DOHH2 (cell line): ENCODE results near the gene GPAT2.
"Not testable (repeated sequence)": the region's sequence is repeated elsewhere in the genome, so short reads cannot be mapped to it uniquely, and the experiment has no call there.

ENCODE experiments used
- H3F3A ChIP-seq: fragments of 200-600 bp; sonication (generic), shearing (Covaris generic); 2 replicates; pipeline ENCODE4 v1.6.0; 2016; ENCODE audit warnings: antibody characterized with exemption, mild to moderate bottlenecking; ENCODE audit not compliant: control insufficient read depth, insufficient read depth
- H3K27ac ChIP-seq: fragments of 200-600 bp; sonication (generic); 2 replicates; pipeline ENCODE4 v1.5.1; 2014; ENCODE audit warnings: low read depth, mild to moderate bottlenecking, low read length, moderate library complexity
- H3K27me3 ChIP-seq: fragments of 200-600 bp; sonication (generic); 2 replicates; pipeline ENCODE4 v1.6.1; 2014; ENCODE audit warnings: mild to moderate bottlenecking, low read length, mixed read lengths; ENCODE audit not compliant: control insufficient read depth
- H3K36me3 ChIP-seq: fragments of 200-600 bp; sonication (generic); 2 replicates; pipeline ENCODE4 v1.6.1; 2014; ENCODE audit warnings: mild to moderate bottlenecking, low read length, moderate library complexity, mixed read lengths; ENCODE audit not compliant: control insufficient read depth
- H3K4me1 ChIP-seq: fragments of 200-600 bp; sonication (generic); 2 replicates; pipeline ENCODE4 v1.6.1; 2014; ENCODE audit warnings: mild to moderate bottlenecking, low read length, mixed read lengths; ENCODE audit not compliant: control insufficient read depth
- H3K4me2 ChIP-seq: fragments of 200-600 bp; sonication (generic); 2 replicates; pipeline ENCODE4 v1.6.0; 2014; ENCODE audit warnings: mild to moderate bottlenecking, low read length, moderate library complexity
- H3K4me3 ChIP-seq: fragments of 200-600 bp; sonication (generic); 2 replicates; pipeline ENCODE4 v1.5.1; 2014; ENCODE audit warnings: mild to moderate bottlenecking, low read length, mixed read lengths
- H3K79me2 ChIP-seq: fragments of 200-600 bp; sonication (generic); 2 replicates; pipeline ENCODE4 v1.6.1; 2014; ENCODE audit warnings: mild to moderate bottlenecking, low read length, mixed read lengths; ENCODE audit not compliant: control insufficient read depth
- H3K9me2 ChIP-seq: fragments of 200-600 bp; sonication (generic); replicated peaks from 2 replicates; pipeline ENCODE4 v1.6.1; 2014; ENCODE audit warnings: mild to moderate bottlenecking, low read length, mixed read lengths; ENCODE audit not compliant: control insufficient read depth
- H3K9me3 ChIP-seq: fragments of 200-600 bp; sonication (generic); 2 replicates; pipeline ENCODE4 v1.6.1; 2014; ENCODE audit warnings: antibody characterized with exemption, low read length, mixed read lengths; ENCODE audit not compliant: control insufficient read depth, insufficient read depth
- H4K20me1 ChIP-seq: fragments of 200-600 bp; sonication (generic); 2 replicates; pipeline ENCODE4 v1.6.0; 2014; ENCODE audit warnings: low read depth, mild to moderate bottlenecking, antibody characterized with exemption, low read length, moderate library complexity; ENCODE audit not compliant: control insufficient read depth, insufficient read depth
- EZH2phosphoT487 ChIP-seq: fragments of 200-600 bp; sonication (generic); IDR thresholded peaks from 2 replicates; pipeline ENCODE4 v1.6.1; 2017; ENCODE audit warnings: borderline replicate concordance, mild to moderate bottlenecking, antibody characterized with exemption, low read length, moderate library complexity, mixed read lengths
- TF ChIP-seq, protein P1 (sequence below): fragments of 200-600 bp; sonication (generic); IDR thresholded peaks from one replicate; pipeline ENCODE4 v1.5.1; 2014; ENCODE audit warnings: antibody characterized with exemption, mild to moderate bottlenecking, low read depth, low read length; ENCODE audit not compliant: poor library complexity, severe bottlenecking

GPAT2 gene

DNA sequence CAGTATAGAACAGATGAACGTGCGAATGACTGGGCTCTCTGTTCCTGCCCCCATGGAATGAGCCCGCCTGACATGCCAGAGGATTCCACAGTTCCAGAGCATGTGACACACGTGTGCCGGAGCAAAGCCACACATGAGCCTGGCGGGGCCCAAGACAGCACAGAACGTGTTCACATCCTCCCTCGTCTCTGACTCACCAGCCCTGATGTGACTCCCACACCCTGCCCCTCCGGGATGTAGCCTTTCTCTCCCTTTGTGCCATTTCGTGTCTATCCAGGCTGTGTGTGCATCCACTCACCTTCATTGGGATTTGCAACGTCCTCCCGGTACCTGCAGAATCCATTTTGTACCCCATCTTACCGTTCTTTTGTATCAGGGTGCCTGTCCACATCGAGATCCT lies 838 bp upstream of the GPAT2 start:
- H3K9me2 ChIP-seq, H3K79me2 ChIP-seq, H4K20me1 ChIP-seq, H3K36me3 ChIP-seq, H3K4me2 ChIP-seq, H3K27me3 ChIP-seq, H3K9me3 ChIP-seq, H3K4me3 ChIP-seq, H3F3A ChIP-seq, H3K4me1 ChIP-seq, H3K27ac ChIP-seq: not testable (repeated sequence)

DNA sequence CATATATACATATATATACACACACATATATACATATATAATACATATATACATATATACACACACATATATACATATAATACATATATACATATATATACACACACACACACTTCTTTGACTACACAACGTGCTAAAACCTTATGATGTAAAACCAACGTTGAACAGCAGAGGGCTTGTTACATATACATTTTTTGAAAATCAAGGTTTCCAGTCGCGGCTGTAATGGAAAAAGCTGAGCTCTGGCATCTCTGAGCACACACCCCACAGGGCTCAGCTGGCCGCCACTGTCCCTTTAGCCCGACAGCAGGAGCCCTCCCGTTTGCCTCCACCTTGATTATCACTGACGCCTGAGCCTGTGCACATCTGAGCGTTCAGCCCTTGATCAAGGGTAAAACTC lies 719 bp downstream of the GPAT2 start:
- not testable (repeated sequence) for H3K27me3 ChIP-seq, H3K4me3 ChIP-seq, H3K79me2 ChIP-seq, H3K27ac ChIP-seq, H3F3A ChIP-seq, H3K36me3 ChIP-seq, H3K4me2 ChIP-seq, H4K20me1 ChIP-seq, H3K9me2 ChIP-seq, H3K4me1 ChIP-seq, H3K9me3 ChIP-seq

DNA sequence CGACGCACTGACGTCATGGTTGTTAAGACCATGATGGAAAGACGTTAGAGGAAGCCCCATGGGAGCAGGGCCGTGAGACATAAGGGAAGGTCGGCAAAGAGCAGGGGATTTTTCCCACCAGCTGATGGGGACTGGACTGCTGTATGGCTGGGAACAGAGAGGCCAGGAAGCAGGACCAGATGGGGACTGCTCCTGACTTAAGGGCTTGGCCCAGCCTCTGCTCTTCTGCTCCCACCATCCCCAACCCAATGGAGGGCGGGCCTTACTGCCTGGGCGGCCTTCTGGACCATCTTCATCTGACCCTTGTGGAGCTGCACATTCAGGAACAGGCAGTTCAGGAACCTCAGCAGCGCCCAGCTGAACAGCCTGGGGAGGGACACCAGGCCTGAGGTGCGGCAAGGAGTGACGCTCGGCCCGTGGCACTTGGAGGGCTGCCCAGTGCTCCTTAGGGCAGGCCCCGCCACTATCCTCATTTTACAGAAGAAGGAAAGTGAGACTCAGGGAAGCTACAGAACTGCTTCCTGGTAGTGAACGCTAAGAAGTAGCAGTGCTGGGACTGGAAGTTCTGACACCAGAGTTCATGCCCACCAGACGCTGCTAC lies 6.9 kb downstream of the GPAT2 start:
- not testable (repeated sequence) for H3K79me2 ChIP-seq, H3K36me3 ChIP-seq, H3K4me2 ChIP-seq, H3K27ac ChIP-seq, H3F3A ChIP-seq, H4K20me1 ChIP-seq, H3K9me3 ChIP-seq, H3K4me1 ChIP-seq, H3K4me3 ChIP-seq, H3K9me2 ChIP-seq, H3K27me3 ChIP-seq

DNA sequence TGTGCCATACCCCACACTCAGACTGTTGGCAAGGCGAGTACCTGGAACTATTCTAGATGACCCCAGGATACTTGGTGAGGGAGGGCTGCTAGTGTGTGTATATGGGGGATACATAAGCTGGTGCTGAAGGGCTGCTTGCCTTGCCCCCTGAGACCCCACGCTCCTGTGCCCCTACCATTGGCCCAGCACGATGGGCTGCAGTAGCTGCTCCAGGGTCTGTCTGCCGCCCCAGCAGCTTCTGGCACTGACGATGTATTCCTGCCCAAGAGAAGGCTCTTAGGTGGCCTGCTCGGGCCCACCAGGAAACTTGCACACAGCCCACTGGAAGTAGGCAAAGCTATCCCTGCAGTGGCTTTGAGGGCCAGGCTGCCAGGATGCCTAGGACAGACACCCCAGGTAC lies 9.0 kb downstream of the GPAT2 start:
- not testable (repeated sequence) for H3K9me3 ChIP-seq

DNA sequence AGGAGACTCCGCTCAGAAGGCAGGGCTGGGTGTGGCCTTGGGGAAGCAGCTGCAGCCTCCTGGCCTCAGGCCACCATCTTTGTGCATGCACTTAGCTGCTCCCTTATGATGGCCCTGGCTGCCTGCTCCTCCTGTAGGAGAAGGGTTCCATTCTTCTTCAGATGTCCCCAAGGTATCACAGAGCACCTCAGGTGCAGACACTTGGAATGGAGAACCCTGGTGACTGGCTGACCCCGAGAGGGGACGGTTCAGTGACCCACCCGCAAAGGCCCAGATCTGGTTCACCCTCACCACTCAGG lies 9.6 kb downstream of the GPAT2 start:
- Histone ChIP-seq H4K20me1 (no peaks in the 10 kb centered on the region), H3K27ac (no peak overlapping the region), H3K9me2 (no peaks in the 10 kb centered on the region), H3K79me2 (no peaks in the 10 kb centered on the region), H3K27me3 (no peaks in the 10 kb centered on the region), H3K4me1 (no peaks in the 10 kb centered on the region), H3F3A (no peaks in the 10 kb centered on the region), H3K4me2 (no peak overlapping the region), H3K9me3 (no peaks in the 10 kb centered on the region), H3K4me3 (no peak overlapping the region), H3K36me3 (no peaks in the 10 kb centered on the region)
- TF ChIP-seq, protein P1, sequence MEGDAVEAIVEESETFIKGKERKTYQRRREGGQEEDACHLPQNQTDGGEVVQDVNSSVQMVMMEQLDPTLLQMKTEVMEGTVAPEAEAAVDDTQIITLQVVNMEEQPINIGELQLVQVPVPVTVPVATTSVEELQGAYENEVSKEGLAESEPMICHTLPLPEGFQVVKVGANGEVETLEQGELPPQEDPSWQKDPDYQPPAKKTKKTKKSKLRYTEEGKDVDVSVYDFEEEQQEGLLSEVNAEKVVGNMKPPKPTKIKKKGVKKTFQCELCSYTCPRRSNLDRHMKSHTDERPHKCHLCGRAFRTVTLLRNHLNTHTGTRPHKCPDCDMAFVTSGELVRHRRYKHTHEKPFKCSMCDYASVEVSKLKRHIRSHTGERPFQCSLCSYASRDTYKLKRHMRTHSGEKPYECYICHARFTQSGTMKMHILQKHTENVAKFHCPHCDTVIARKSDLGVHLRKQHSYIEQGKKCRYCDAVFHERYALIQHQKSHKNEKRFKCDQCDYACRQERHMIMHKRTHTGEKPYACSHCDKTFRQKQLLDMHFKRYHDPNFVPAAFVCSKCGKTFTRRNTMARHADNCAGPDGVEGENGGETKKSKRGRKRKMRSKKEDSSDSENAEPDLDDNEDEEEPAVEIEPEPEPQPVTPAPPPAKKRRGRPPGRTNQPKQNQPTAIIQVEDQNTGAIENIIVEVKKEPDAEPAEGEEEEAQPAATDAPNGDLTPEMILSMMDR, result no peak
- no peak for TF ChIP-seq EZH2phosphoT487

More for the DNA sequence above, 9.0 kb downstream of the GPAT2 start:
- not testable (repeated sequence) for H3K4me3 ChIP-seq, H3F3A ChIP-seq, H3K9me2 ChIP-seq, H3K4me1 ChIP-seq, H4K20me1 ChIP-seq, H3K27me3 ChIP-seq, H3K27ac ChIP-seq, H3K4me2 ChIP-seq, H3K36me3 ChIP-seq, H3K79me2 ChIP-seq
